ENCODE results near the gene OSR1.

Gene OSR1

GRCh38 chr2:19352946-19353720 lies 5.3 kb downstream of the OSR1 start:
- H3K4me2 ChIP-seq (ENCODE audit: insufficient read depth, low read length, poor library complexity, severe bottlenecking): no peak overlapping the region
- WGBS, 2 donors (ENCODE audit: extremely low coverage in 2 of 2, insufficient read length in 2 of 2, insufficient replicate concordance in 1 of 2): no CpG with 5 or more reads among the region's 40 CpGs
- no peak overlapping the region for H2BK12ac ChIP-seq (ENCODE audit: low read length)
- no peak overlapping the region for H2BK120ac ChIP-seq (ENCODE audit: low read depth, low read length)
- H2AFZ ChIP-seq (ENCODE audit: low read length): no peak overlapping the region
- peak overlapping the region; percentile 67 for H3K18ac ChIP-seq (ENCODE audit: low read length)
- H3K14ac ChIP-seq (ENCODE audit: low read length): no peak overlapping the region
- DNase-seq (ENCODE audit: low spot score): no peak
- H3K9me3 ChIP-seq (replicated peaks in 1 of 2; ENCODE audit: control insufficient read depth in 2 of 2, insufficient read depth in 1 of 2, low read depth in 1 of 2, low read length in 2 of 2): peaks cover 4% of the 10 kb centered on the region in 2 donors
- H3K27me3 ChIP-seq (ENCODE audit: control insufficient read depth in 3 of 3, insufficient read depth in 3 of 3, low read depth in 1 of 3, low read length in 3 of 3): peaks cover 61 to 98% (median 88%) of the 10 kb centered on the region in 3 experiments
- no peaks in the 10 kb centered on the region for H3K36me3 ChIP-seq (replicated peaks in 1 of 2; ENCODE audit: control insufficient read depth in 2 of 2, insufficient read depth in 2 of 2, low read length in 2 of 2)
- peak overlapping the region; percentile 56 for H2AK5ac ChIP-seq (ENCODE audit: low read depth, low read length)
- peak overlapping the region; percentile 86 for H3K23ac ChIP-seq (ENCODE audit: low read depth, low read length, poor library complexity)
- H3K4me3 ChIP-seq (ENCODE audit: low read length in 2 of 2): no peak overlapping the region
- H2BK15ac ChIP-seq (ENCODE audit: low read length): no peak overlapping the region
- H3K79me1 ChIP-seq (ENCODE audit: low read depth, low read length): no peaks in the 10 kb centered on the region
- H3K9ac ChIP-seq (ENCODE audit: low read depth, low read length, poor library complexity): no peak overlapping the region
- H4K8ac ChIP-seq (ENCODE audit: low read depth, low read length): no peak overlapping the region
- no peak overlapping the region for H4K91ac ChIP-seq (ENCODE audit: low read depth, low read length, poor library complexity)
- H3K4me1 ChIP-seq (ENCODE audit: control insufficient read depth in 2 of 2, insufficient read depth in 1 of 2, low read depth in 1 of 2, low read length in 2 of 2): peaks cover 8 to 16% of the 10 kb centered on the region in 2 donors
- H3K4ac ChIP-seq (ENCODE audit: low read length): no peak overlapping the region
- H3K27ac ChIP-seq (replicated peaks; ENCODE audit: low read length): no peak overlapping the region
- H2BK5ac ChIP-seq (ENCODE audit: low read length): no peak overlapping the region

DNA sequence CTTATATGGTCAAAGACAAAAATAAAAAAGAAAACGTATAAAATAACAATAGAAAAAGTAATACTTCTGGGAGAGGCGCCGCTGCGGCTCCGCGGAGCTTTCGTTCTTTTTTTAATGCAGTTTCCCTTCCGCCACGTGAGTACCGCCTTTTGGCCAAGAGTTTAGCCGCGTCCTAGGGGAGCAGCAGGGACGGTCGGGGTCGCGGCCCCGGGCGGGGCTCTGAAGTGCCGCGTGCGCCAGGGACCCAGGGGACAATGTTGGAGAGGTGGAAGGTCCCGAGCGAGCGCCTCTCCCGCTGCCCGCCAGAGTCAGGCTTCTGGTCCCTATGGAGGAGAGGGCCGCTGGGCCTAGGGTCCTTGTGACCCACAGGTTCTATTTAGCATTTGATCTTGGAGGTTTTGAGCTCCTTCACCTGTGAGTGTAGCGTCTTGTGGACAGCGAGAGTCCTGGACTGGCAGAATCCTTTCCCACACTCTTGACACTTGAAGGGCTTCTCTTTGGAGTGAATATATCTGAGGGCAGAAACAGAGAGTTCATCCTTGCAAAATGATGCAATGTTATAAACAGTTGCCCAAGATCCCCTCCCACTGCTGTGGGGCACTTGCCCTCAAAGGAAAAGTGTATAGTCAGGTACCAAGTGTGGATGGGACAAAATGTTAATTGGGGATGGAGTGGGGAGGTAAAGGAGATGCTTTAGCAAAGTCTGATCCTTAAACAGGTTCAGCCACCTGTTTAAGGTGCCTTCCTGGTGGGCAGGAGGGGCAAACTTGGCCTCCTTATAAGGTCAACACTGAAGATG lies 6.3 kb downstream of the OSR1 start:
- Histone ChIP-seq H4K91ac (ENCODE audit: low read depth, low read length, poor library complexity) (no peak overlapping the region), H3K36me3 (replicated peaks in 1 of 2; ENCODE audit: control insufficient read depth in 2 of 2, insufficient read depth in 2 of 2, low read length in 2 of 2) (no peaks in the 10 kb centered on the region), H2AFZ (ENCODE audit: low read length) (peak overlapping the region; percentile 64), H3K79me1 (ENCODE audit: low read depth, low read length) (peaks cover 1% of the 10 kb centered on the region), H2BK15ac (ENCODE audit: low read length) (no peak overlapping the region), H4K8ac (ENCODE audit: low read depth, low read length) (no peak overlapping the region), H3K9ac (ENCODE audit: low read depth, low read length, poor library complexity) (no peak overlapping the region), H2AK5ac (ENCODE audit: low read depth, low read length) (no peak overlapping the region), H3K9me3 (replicated peaks in 1 of 2; ENCODE audit: control insufficient read depth in 2 of 2, insufficient read depth in 1 of 2, low read depth in 1 of 2, low read length in 2 of 2) (peaks cover 4% of the 10 kb centered on the region in 2 donors), H2BK12ac (ENCODE audit: low read length) (no peak overlapping the region), H3K23ac (ENCODE audit: low read depth, low read length, poor library complexity) (no peak overlapping the region), H3K14ac (ENCODE audit: low read length) (no peak overlapping the region), H3K4me1 (ENCODE audit: control insufficient read depth in 2 of 2, insufficient read depth in 1 of 2, low read depth in 1 of 2, low read length in 2 of 2) (peaks cover 4 to 16% of the 10 kb centered on the region in 2 donors), H2BK120ac (ENCODE audit: low read depth, low read length) (no peak overlapping the region), H3K27ac (replicated peaks; ENCODE audit: low read length) (no peak overlapping the region), H3K4me3 (ENCODE audit: low read length in 2 of 2) (no peak overlapping the region), H2BK5ac (ENCODE audit: low read length) (no peak overlapping the region), H3K18ac (ENCODE audit: low read length) (peak overlapping the region; percentile 44), H3K4ac (ENCODE audit: low read length) (no peak overlapping the region), H3K4me2 (ENCODE audit: insufficient read depth, low read length, poor library complexity, severe bottlenecking) (no peak overlapping the region), H3K27me3 (ENCODE audit: control insufficient read depth in 3 of 3, insufficient read depth in 3 of 3, low read depth in 1 of 3, low read length in 3 of 3) (peaks cover 55 to 88% (median 78%) of the 10 kb centered on the region in 3 experiments)
- no CpG with 5 or more reads among the region's 29 CpGs for WGBS, 2 donors (ENCODE audit: extremely low coverage in 2 of 2, insufficient read length in 2 of 2, insufficient replicate concordance in 1 of 2)
- no peak for DNase-seq (ENCODE audit: low spot score)

- Histone ChIP-seq H4K91ac (ENCODE audit: low read depth, low read length, poor library complexity) (no peak overlapping the region), H3K9me3 (replicated peaks in 1 of 2; ENCODE audit: control insufficient read depth in 2 of 2, insufficient read depth in 1 of 2, low read depth in 1 of 2, low read length in 2 of 2) (peaks cover 4% of the 10 kb centered on the region in 2 donors), H3K18ac (ENCODE audit: low read length) (no peak overlapping the region), H3K79me1 (ENCODE audit: low read depth, low read length) (peaks cover 1% of the 10 kb centered on the region), H2BK120ac (ENCODE audit: low read depth, low read length) (no peak overlapping the region), H3K14ac (ENCODE audit: low read length) (no peak overlapping the region), H3K4ac (ENCODE audit: low read length) (no peak overlapping the region), H3K9ac (ENCODE audit: low read depth, low read length, poor library complexity) (no peak overlapping the region), H2AFZ (ENCODE audit: low read length) (peak overlapping the region; percentile 64), H2AK5ac (ENCODE audit: low read depth, low read length) (no peak overlapping the region), H3K4me3 (ENCODE audit: low read length in 2 of 2) (no peak overlapping the region), H4K8ac (ENCODE audit: low read depth, low read length) (no peak overlapping the region), H3K4me2 (ENCODE audit: insufficient read depth, low read length, poor library complexity, severe bottlenecking) (no peak overlapping the region), H3K36me3 (replicated peaks in 1 of 2; ENCODE audit: control insufficient read depth in 2 of 2, insufficient read depth in 2 of 2, low read length in 2 of 2) (no peaks in the 10 kb centered on the region), H2BK15ac (ENCODE audit: low read length) (no peak overlapping the region), H2BK12ac (ENCODE audit: low read length) (no peak overlapping the region), H3K27me3 (ENCODE audit: control insufficient read depth in 3 of 3, insufficient read depth in 3 of 3, low read depth in 1 of 3, low read length in 3 of 3) (peaks cover 49 to 82% (median 72%) of the 10 kb centered on the region in 3 experiments), H3K27ac (replicated peaks; ENCODE audit: low read length) (no peak overlapping the region), H2BK5ac (ENCODE audit: low read length) (no peak overlapping the region), H3K4me1 (ENCODE audit: control insufficient read depth in 2 of 2, insufficient read depth in 1 of 2, low read depth in 1 of 2, low read length in 2 of 2) (peaks cover 4 to 12% of the 10 kb centered on the region in 2 donors), H3K23ac (ENCODE audit: low read depth, low read length, poor library complexity) (no peak overlapping the region)
- whole genome bisulfite sequencing, 2 donors (ENCODE audit: extremely low coverage in 2 of 2, insufficient read length in 2 of 2, insufficient replicate concordance in 1 of 2): no CpG with 5 or more reads among the region's 23 CpGs
- no peak for DNase-seq (ENCODE audit: low spot score)
Observed at GRCh38 chr2:19351499-19351898, 6.9 kb downstream of the OSR1 start.

All from neuronal stem cell (in vitro differentiated cells).